ENCODE results near the gene ZBTB7C.

Gene ZBTB7C

DNA sequence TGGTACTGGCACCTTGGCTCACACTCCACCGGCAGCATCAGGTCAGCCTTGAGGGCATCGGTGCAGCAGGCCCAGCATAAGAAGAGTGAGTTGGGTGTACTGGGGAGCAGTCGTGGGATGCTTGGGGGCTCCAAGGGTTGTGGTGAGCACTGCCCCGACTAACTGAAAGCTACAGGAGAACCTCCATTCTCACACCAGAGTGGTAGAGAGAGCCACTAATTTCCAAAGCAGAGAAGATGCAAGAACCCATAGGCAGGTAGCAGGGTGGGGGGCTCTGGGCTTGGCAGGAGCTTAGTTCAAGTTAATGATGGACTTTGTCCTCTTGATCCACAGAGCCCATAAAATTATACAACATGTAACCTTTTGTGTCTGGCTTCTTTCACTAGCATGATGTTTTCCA, 330.7 kb downstream of the ZBTB7C start:
- DNase-seq, result no peak

DNA sequence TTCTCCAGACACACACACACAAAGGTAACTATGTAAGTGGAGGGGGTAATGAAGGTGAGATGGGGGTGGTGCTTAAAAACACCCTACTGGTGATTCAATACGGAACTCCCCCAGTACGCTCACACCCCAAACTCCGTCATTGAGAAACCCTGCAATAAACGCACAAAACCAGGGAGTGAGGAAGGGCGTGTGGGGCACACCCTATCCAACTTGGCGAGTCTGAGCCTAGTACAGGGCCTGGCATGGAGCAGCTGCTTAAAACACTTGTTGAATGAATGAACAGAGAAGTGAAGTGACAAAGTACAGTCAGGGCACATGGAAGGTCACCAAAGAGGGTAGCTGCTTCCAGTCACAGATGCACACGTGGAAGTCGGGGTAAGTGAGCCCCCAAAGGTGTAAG, 331.9 kb downstream of the ZBTB7C start:
- no peak for DNase-seq

DNA sequence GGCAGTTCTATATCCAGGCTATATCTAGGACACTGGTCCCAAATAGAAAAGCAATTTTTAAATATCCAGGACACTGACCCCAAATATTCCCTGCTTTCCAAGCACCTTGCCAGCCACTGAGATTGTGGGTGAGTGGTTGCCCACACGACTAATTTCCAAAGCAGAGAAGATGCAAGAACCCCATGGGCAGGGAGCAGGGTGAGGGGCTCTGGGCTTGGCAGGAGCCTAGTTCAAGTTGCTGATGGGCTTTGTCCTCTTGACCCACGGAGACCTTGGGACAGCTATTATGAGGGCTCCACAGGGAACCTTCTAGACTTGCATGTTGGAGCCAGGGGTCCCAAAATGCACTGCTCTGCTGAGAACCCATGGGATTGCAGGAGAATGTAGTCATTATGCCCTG, 332.7 kb downstream of the ZBTB7C start:
- no peak for DNase-seq

DNA sequence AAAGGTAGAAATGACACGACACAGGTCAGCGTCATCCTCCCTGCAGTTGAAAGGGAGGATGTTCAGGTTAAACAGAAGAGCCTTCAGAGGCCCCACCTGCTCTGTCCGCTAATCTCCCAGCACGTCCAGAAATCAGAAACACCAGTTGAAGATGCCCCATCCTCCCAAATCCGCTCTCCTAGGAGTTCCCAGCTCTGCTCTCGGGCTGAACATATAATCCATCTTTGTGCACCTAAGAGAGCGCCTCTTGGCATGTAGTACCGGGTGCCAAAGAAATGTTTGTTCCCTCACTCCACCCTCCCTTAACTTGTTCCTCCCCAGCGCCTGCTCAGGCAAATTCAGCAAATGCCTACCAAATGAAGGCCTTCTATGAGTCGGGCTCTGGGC, 333.5 kb downstream of the ZBTB7C start:
- DNase-seq, result no peak

DNA sequence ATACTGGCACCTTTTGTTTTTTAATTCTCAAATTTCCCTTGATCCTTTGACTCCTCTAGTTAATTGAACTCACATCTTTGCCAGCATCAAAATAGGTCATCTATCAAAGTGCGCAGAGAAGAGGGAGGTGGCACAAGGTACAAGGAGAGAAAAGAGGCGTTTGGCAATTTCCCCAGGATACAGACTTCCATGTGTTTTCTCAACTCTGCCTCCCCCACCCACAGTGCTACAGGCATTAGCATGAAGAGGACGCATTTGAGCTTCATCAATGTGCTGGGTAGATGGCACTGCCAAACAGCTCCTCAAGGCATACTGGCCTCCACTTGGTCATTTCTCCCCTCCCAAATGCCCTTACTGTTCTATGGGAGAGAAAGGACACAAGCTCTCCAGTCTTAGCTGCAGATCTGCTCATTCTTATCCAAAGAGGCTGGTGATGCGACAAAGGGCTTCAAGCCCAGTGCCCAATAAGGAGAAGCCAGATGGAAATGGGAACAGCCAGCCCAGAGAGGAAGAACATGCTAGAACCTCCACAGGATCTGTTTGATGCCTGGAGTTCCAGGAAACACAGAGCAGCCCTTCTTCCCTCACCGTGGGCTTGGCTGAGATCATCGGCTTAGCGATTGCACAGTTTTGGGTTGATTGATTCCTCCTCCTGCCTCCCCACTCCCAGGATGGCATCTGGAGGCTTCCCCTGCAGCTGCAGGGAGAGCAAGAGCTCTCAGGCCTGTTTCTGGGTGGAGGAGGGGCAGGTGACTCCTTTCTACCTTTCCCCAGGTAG, 334.1 kb downstream of the ZBTB7C start:
- DNase-seq, result no peak

DNA sequence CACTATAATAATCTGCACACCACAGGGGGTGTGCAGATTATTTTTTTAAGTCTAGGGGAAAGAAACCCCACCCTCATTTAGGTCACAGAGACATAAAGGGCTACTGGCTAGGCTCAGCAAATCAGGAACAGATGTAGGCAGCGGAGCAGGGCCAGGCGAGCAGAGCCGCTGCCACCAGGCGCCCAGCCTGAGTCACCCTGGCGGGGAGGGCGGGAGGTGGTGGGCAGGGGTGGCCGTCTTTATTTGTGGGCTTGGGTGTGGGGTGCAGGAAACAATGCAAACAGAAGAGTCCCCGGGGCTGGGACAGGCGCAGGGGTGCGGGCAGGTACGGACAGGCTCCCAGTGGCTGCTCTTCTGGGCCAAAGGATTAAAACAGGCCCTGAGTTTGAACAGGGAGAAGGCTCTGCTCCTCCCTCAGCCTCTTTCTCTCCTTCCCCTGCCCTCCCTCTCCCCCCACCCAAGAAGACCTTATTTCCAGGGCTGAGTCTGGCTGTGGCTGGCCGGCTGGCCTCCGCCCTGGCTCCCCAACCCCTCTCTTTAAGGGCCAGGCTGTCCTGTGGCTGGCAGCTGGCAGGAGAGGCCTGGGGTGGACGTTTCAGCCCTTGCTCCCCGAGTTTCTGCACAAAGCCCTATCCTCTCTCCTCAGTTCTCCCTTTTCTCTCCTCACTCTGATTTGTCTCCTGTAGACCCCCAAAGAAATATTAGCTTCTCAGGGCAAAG, 335.8 kb downstream of the ZBTB7C start:
- DNase-seq, result no peak

DNA sequence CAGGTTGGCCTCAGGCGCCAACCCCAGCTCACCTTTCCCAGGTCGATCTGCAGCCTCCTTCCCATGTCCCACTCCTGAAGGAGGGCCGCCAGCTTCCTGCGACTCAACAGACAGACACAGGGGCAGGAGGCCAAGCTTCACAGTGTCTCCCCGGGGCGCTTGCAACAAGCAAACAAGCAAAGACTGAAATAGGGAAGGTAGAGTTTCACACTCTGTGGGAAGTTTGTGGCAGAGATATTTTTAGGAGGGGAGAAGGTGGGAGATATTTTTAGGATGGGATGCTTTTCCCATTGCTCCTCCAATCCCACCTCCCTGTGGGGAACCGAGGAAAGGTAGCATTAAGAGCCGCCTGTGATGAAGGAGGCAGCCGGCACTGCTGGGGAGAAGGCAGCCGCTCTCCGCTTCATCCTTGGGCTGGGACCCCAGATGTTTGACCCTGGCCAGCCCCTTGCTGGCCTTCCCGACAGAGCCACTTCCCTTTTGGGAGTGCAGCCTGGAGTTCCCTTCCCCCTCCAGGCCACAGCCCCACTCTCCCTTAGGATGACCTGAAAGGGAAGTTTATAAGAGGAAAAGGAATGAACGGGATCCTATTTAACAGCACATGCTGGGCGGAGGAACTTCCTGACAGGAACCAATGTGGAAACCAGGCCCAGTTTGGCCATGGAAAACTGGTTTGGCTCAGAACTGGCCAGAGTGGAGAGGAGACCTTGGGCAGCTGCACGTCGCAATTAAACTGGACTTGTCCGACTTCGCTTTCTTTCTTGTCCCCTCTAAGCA, 336.6 kb downstream of the ZBTB7C start:
- DNase-seq, result no peak

DNA sequence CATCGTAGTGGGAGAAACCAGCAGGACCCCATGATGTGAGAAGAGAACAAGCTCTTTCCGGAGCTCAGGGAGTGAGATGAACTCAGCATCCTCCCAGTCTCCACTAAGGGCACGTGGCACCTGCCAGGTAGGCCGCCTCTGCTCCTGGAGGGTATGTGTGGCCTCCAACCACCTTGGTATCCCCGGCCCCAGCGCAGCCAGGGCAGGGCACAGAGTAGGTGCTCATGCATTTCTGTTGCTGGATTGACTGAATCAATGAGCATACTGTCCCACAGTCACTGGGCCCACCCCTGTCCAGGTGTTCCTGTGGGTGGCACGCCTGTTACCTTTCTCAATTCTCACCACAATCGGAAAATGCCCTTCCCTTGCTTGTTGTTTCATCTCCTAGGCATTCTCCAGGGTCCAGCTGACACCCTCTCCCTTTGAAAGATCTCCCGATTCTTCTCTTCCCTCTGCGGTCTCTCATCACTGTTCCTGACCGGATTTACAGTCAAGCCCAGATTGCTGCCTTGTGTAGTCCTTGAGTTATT, 340.2 kb downstream of the ZBTB7C start:
- DNase-seq, result no peak

DNA sequence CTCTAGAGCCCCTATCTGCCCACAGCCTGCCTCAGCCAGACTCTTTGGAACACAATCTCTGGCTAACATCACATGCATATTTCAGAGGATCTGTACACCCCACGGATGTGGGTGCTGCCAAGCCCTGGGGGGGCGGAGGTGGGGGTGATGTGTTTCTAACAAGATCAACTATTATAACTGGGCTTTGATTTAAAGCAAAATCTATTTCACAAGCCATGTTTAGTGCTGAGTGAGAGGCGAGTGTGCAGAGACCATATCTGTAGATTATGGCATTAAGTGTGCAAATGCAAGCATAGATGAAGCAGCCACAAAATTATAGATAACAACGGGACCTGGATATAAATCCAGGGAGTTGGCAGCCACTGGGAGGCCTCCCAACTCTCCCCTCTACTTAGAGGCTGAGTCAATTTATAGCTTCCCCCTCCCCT, 342.9 kb downstream of the ZBTB7C start:
- no peak for DNase-seq

DNA sequence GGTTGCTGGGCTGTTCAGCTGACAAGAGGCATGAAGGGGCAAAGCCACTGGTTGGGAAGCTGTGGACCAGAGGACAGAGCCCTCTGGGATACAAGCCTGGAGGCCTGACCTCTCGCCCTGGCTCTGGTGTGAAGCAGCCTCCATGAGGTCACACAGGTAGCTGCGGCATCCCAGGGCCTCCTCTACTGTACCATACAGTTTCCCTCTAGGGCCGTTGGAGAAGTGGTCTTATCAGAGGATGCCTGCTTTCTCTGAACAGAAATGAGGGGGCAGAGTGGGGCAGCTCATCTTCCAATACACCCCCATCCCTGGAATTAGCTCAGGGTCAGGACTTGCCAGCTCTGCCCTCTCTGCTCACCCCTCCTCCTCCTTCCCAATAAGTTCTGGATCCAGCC, 343.6 kb downstream of the ZBTB7C start:
- no peak for DNase-seq

DNA sequence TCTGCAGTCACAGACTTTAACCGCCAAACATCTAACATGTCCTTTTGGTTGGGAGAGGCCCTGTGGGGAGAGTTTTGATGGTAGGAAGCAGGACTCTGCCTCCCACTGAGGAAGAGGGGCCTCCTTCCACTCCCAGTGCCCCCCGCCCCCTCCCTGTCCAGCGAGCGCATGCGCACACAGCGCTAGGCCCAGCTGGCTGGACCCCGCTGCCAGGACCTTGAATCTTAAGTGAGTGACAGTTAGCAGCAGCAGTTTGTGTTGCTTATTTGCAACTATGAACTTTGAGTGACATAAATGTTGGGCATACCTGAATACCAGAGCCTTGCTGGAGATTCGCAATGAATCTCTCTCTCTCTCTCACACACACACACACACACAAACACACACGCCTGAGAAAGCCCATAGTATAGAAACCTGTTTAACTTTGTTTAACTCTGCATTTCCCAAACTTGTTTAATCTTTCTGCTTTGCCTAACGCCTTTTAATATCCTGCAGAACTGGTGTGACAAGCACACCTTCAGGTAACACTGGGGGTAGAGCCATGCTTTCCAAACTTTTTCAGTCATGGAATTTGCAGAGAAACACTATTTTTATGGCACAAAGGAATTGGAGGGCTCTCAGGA, 344.1 kb downstream of the ZBTB7C start:
- DNase-seq, result no peak

DNA sequence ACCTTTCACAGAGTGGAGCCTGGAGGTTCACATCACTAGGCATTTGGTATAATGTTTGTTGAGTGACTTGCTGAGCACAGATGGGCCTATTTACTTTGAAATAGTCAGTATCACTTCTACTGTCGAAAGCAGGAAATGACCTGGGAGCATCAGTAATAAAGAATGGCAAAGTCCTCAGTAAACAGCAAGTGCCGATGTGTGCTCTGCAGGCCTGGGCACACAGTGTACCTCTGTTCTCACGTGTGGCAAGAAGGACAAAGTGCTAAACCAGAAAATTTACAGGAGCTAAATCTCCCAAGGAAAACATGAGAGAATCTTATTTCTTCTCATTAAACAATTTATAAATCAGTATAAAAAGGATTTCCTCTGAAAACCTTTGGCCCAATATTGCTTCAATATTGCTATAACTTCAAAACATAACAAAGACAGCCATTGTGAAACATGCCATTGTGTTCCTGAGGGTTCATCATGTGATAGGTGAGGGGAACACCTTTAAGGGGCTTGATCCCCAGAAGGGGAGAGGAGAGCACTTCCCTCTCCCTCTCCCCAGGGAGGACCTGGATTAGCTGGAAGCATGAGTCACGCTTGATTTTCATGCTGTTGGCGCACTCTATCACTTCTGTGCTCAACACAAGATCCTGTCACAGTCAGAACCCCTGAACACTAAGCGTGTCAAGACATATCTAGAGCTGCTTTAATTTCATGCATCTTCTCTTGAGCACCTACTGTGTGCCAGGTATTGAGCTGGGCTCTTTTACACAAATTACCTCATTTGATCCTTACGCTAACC, 347.2 kb downstream of the ZBTB7C start:
- no peak for DNase-seq

DNA sequence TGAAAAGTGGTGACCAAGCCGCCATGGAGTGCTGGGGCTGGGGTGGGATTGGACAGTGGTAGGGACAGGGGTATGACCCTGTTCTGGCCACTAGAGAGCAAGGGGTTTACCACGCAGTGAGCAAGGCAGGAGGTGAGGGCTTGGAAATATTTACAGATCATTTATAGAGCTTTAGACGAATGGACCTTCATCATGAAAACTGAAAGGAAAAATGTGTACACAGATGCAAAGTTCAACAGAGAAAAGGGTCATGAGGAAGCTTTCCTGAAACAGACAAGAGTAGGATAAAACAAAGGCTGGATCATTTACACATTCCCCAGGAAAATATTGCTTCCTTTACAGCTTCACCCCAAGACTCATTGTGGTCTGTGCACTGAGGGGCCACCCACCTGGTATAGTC, 348.2 kb downstream of the ZBTB7C start:
- no peak for DNase-seq

DNA sequence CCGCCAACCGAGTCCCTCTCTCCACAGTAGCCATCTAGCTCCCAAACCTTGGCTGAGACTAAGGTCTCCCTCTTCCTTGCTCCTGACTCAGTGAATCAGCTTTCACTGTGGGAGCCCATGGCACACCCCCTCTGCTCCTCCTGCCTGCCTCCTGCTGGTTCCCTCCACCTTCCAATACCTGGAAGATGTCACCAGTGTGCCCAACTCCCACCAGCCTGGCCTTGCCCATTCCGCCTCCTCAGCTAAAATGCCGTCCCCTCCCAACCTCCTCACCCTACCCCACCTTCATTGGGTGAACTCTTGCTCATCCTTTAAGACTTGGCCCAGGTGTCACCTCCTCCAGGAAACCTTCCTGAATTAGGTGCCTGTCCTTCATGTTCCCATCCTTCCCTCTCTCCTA, 348.8 kb downstream of the ZBTB7C start:
- DNase-seq, result no peak

DNA sequence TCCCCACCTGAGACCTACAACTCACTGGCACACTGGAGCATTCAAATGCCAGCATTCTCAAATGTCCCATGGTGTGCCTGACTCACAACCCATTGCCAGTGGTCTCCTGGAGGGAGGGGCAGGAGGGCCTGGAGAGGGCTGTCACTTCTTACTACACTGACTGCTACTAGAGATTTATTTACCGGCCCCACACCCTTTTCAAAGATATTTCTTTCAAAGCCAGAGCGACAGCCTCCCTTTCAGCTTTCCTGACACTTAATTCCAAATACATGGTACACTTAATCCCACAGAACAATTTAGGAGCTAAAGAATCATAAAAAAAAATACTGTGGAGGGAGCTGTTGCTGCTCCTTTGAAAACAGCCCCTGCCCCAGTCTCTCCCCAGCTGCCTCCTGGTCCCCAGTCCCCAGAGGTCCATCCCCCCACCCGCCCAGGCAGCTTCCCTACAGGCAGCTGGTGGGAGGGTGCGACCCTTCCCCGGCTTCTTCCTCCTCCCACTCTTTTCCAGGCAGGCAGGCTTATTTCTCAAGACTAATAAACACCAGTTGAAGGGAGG, 349.6 kb downstream of the ZBTB7C start:
- no peak for DNase-seq

DNA sequence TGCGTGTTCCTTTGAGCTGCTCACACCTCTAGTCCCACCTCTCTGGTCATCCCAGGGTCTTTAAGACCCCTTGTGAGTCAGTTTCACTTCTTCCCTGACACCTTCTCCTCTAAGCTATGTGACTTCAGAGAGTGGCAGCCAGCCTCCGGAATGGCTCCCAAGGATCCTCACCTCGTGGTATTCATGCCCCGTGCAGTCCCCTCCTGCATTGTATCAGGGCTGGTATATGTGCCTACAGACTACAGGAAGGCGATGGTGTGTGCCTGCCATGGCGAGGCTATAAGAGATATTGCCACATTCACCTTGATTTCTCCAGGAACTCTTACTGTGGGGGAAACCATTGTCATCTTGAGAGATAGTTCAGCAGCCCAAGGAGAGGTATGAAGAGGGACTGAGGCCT, 350.7 kb downstream of the ZBTB7C start:
- DNase-seq, result no peak

DNA sequence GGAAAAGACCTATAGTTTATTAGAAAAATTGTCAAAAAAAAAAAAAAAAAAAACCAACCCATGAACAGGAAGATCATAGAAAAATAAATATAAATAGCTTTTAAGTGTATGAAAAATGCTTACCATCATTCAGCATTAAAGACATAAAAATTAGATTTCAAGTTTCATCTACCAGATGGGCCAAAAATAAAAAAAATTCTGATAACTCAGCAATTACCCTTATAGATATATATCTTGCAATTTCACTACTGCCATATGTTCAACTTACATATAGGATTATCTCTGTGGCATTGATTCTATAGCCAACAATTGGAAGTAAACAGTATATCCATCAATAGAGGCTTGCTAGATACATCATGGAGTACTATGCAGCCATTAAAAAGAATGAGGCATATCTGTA, 352.2 kb downstream of the ZBTB7C start:
- no peak for DNase-seq

DNA sequence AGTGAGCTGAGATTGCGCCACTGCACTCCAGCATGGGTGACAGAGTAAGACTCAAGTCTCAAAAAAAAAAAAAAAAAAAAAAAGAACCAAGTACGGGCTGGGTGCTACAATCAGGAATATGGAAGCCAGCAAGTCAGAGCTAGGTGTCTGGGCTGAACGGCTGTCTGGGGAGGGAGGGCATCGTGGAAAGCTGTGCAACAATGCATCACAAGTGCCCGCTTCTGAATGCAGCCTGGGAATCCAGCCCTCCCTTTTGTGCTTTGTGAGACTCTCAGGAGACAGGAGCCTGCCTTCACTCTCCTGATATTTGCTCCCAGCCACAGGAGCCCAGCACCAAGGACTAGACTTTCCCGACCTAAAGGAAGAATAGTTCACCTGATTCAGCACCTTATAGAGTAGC, 353.8 kb downstream of the ZBTB7C start:
- no peak for DNase-seq

DNA sequence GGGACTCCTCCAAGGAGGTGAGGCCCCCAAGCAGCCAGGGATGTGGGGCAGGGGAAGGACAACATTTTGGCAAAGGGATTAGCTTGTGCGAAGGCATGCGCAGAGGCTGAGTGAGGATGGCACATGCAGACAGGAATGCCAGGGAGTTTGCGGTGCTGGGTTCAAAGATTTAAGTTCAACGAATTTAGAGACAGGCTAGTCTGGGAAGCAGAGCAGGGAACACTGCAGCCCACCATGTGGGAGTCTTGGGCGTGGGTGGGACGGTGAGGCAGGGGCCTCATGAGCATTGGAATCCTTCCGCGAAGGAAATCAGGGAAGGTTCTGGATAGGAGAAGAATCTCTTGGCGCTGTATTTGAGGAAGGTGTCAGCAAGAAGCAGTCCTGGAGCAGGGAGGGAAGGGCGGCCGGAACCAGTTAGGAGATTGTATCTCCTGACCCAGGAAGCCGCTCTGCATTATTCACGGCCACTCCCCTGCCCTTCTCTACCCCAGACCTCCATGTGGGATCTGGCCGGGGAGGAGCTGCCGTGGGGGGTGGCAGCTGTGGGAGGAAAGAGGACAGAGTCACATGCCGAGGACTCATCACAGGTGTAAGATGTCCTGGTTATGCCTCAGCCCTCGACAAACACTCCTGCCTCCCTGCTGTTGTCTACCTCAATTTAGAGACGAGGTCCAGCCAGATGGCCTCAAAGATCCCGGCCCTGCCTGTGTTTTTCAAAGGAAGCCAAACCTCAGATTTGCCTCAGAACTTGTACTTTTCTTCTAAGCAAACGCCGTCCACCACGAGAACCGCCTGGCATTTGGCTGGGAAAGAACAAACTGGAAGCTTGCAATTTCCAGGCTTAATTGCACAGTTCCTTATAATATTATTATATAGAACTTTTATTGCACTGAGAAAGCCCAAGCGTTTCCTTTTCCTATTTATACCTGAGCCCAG, 355.0 kb downstream of the ZBTB7C start:
- DNase-seq, result no peak

DNA sequence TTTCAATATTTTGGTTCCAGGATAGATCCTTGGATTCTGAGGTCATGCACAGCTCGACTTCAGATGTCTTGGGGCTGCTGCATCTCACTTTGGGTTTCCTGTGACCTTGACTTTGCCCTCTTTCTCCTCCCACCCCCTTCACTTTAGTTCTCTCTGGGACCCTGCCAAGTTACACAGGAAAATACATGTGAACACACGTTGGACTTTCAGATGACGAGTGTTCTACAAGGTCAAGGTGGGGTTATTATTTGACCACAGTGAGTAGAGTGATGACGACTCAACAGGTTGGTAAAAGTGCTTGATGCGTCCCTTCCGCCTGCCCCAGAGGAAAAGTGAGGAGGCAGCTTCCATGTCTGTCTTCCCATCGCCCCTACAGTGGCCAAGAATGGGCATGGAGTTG, 356.3 kb downstream of the ZBTB7C start:
- no peak for DNase-seq

Measured in T-helper 9 cell (primary cell).